ENCODE measurements around the gene SPAG9. TPM values are rescaled to one million over a fixed set of nuclear protein-coding genes. Genes with fewer than 3 reads are reported as not detected.

Gene SPAG9
- total and polyA plus RNA-seq, 3 experiments from 2014 or later: 10.5 to 43.0 (median 40.6) TPM

DNA sequence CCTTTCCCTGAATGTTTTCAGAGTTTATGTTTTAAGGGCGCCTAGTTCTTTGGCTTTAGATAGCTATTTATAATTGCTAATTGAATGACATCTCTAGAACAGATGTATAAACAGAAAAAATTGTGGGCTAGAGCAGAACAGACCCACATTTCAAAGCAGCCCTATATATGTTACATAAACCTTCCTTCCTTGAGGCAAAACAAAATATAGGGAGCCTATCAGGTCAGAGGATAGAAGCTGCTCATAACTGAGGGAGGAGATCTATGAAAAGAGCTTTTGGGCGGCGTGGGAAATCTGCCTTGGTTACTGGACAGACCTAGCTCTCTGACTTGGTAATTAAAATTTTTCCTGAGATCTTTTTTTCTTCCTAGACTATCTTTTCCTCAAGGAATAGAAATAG lies 68.4 kb downstream of the SPAG9 start:
- no peaks in the 10 kb centered on the region for H3K9me3 ChIP-seq (ENCODE audit: low read length)
- no peak for DNase-seq
- ChIA-PET POLR2A (no interaction called here), CTCF (interaction anchor here (0.7 kb wide), 1 partner anchor 68 kb away, joined by 3 read pairs; the partner anchor contains the start of gene SPAG9)
- Mint-ChIP-seq H3K4me3 (no peak overlapping the region), H3K36me3 (peaks cover 0 to 17% (median 5%) of the 10 kb centered on the region in 3 donors), H3K9me3 (no peaks in the 10 kb centered on the region), H3K27me3 (no peaks in the 10 kb centered on the region), H3K4me1 (peaks cover 10 to 24% (median 13%) of the 10 kb centered on the region in 3 donors), H3K27ac (no peak overlapping the region)
- no peaks in the 10 kb centered on the region for H3K4me1 ChIP-seq (ENCODE audit: insufficient read depth, low read length)
- H3K36me3 ChIP-seq (ENCODE audit: insufficient read depth, low read length): no peaks in the 10 kb centered on the region
- no peak overlapping the region for H3K27ac ChIP-seq (ENCODE audit: low read depth, low read length)
- no peaks in the 10 kb centered on the region for H3K27me3 ChIP-seq (ENCODE audit: insufficient read depth, low read length, poor library complexity, severe bottlenecking)
- H3K4me3 ChIP-seq (ENCODE audit: low read length): no peak overlapping the region

DNA sequence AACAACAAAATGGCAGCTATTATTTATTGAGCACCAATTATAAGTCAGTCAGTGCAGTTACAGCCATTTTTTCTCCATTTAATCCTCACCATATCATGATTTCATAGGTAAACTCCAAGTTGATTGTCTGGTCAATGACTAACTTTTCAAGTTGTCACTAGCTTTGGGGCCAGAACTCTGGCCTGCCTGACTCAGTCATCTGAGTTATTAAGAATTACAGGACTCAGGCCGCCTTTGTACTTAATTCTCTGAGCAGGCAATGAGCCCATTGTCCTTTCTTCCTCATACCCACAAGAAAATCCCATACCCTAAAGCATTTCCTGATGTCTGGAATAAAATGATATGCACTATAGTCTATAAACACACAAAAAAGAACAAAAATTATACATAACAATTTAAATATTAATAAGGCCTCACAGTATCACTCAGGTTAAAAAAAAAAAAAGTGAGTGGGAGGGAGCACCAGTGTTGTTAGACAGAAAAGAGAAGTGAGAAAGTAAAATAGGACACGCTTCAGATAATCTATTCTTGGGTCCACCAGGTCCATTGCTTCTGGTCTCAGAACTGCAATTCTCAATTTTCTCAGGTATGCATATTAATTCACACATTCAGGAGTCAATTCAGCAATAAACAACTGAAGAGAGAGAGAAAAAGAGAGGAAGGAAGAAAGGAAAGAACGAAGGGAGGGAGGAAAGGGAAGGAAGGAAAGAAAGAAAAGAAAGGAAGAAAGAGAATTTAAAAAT lies 70.2 kb downstream of the SPAG9 start:
- Mint-ChIP-seq H3K4me1 (peaks cover 3 to 21% (median 6%) of the 10 kb centered on the region in 3 donors), H3K27me3 (no peaks in the 10 kb centered on the region), H3K36me3 (peaks cover 0 to 19% (median 5%) of the 10 kb centered on the region in 3 donors), H3K9me3 (no peaks in the 10 kb centered on the region), H3K27ac (peak overlapping the region in 1 of 8 donors; percentile 2), H3K4me3 (no peak overlapping the region)
- no peaks in the 10 kb centered on the region for H3K9me3 ChIP-seq (ENCODE audit: low read length)
- no peaks in the 10 kb centered on the region for H3K4me1 ChIP-seq (ENCODE audit: insufficient read depth, low read length)
- no peaks in the 10 kb centered on the region for H3K36me3 ChIP-seq (ENCODE audit: insufficient read depth, low read length)
- CTCF ChIA-PET: no interaction called here
- DNase-seq: no peak
- H3K4me3 ChIP-seq (ENCODE audit: low read length): no peak overlapping the region
- POLR2A ChIA-PET: interaction anchor here (0.6 kb wide), 1 partner anchor 29 kb away, joined by 5 read pairs; no protein-coding TSS in a partner anchor
- H3K27me3 ChIP-seq (ENCODE audit: insufficient read depth, low read length, poor library complexity, severe bottlenecking): no peaks in the 10 kb centered on the region
- H3K27ac ChIP-seq (ENCODE audit: low read depth, low read length): no peak overlapping the region

DNA sequence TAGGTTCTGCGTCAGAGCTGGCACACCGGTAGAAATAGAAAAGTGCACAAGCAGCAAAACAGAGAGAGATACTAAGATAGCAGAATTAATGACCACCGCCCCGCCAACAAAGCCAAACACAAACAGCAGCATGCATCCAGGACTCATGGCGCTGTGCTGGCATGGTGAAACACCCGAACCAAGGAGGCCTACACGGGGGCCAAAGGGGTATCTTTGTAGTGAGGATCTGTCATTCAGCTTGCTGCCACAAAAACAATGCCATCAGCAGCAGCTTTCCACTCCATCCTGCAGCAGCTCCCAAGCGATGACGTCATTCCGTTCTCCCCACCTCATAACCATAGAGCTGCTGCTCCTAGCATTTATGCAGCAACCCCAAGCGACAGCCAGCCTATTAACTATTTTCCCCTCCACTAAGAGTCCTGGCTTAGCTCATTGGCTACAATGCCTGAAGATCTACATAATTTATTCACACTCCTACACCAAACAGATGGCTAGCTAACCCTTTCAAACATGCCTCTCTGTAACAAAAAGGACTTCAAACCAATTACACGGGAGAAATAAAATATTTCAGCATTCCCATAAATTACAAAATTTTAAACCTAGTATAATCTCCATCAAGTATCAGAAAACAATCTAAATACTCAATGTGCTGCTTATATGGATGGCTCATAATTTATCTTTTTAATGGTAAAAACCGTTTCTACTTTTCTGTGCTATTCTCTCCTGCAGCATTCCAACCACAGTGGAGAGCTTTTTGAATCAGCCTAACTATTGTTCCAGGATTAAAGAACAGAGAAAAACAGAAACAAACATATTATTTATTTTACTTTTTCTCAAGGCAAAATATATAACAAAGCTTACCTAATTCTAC lies 73.9 kb downstream of the SPAG9 start:
- ChIA-PET POLR2A (interaction anchor here (0.6 kb wide), 1 partner anchor 46 kb away, joined by 3 read pairs; no protein-coding TSS in a partner anchor), CTCF (interaction anchor here (1.5 to 1.6 kb wide), 2 partner anchors 10 to 42 kb away, joined by 3 to 4 read pairs; no protein-coding TSS in a partner anchor)
- Histone ChIP-seq H3K27me3 (ENCODE audit: insufficient read depth, low read length, poor library complexity, severe bottlenecking) (no peaks in the 10 kb centered on the region), H3K4me3 (ENCODE audit: low read length) (no peak overlapping the region), H3K36me3 (ENCODE audit: insufficient read depth, low read length) (no peaks in the 10 kb centered on the region), H3K4me1 (ENCODE audit: insufficient read depth, low read length) (no peaks in the 10 kb centered on the region), H3K27ac (ENCODE audit: low read depth, low read length) (no peak overlapping the region), H3K9me3 (ENCODE audit: low read length) (no peaks in the 10 kb centered on the region)
- Mint-ChIP-seq H3K4me3 (no peak overlapping the region), H3K4me1 (peaks cover 3 to 21% (median 6%) of the 10 kb centered on the region in 3 donors), H3K36me3 (peaks cover 0 to 20% (median 5%) of the 10 kb centered on the region in 3 donors), H3K27ac (no peak overlapping the region), H3K27me3 (no peaks in the 10 kb centered on the region), H3K9me3 (no peaks in the 10 kb centered on the region)
- DNase-seq: no peak

DNA sequence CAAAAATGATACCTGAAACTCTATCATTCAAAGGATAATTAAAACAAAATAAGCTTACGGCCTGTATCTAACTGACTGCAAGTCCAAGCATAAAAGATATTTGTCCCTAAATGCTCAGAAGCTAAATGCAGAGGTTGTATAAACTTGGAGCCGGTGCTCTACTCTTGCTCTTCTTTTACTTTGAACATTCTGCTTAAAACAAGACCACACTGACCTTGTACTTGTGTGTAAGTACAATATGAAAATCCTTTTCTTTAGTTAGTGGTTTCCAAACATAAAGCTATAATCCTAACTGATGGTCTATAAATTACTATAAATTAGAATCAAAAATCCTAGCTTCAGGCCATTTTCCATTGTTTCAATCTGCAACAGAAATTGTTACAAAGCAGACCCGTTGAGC lies 74.6 kb downstream of the SPAG9 start:
- POLR2A ChIA-PET: interaction anchor here (0.6 kb wide), 1 partner anchor 47 kb away, joined by 3 read pairs; no protein-coding TSS in a partner anchor
- Histone ChIP-seq H3K27ac (ENCODE audit: low read depth, low read length) (no peak overlapping the region), H3K27me3 (ENCODE audit: insufficient read depth, low read length, poor library complexity, severe bottlenecking) (no peaks in the 10 kb centered on the region), H3K4me3 (ENCODE audit: low read length) (no peak overlapping the region), H3K4me1 (ENCODE audit: insufficient read depth, low read length) (no peaks in the 10 kb centered on the region), H3K36me3 (ENCODE audit: insufficient read depth, low read length) (no peaks in the 10 kb centered on the region), H3K9me3 (ENCODE audit: low read length) (no peaks in the 10 kb centered on the region)
- H3K27me3 Mint-ChIP-seq: no peaks in the 10 kb centered on the region
- no peak overlapping the region for H3K4me3 Mint-ChIP-seq
- H3K36me3 Mint-ChIP-seq: peaks cover 0 to 22% (median 5%) of the 10 kb centered on the region in 3 donors
- H3K27ac Mint-ChIP-seq: no peak overlapping the region
- DNase-seq: no peak
- peaks cover 3 to 21% (median 6%) of the 10 kb centered on the region in 3 donors for H3K4me1 Mint-ChIP-seq
- CTCF ChIA-PET: interaction anchor here (1.5 to 1.6 kb wide), 2 partner anchors 11 to 41 kb away, joined by 3 to 4 read pairs; no protein-coding TSS in a partner anchor
- no peaks in the 10 kb centered on the region for H3K9me3 Mint-ChIP-seq

DNA sequence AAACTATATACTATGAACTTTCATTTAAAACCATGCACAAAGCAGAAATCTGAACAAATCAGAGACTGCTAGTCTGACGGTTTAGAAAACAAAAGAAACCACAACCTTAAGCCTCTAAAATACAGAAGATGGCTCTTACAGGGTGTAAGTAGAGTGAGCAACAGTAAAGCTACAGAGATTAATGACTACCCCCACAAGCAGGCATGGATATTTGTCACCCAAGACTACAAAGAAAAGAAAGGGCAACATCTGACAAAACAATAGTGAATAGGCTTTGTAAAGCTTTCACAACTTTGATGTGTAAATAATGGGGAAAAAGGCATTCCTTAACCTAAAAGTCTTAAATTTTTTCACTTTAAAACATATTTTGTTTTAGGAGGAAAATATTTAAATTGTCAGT lies 75.0 kb downstream of the SPAG9 start:
- Mint-ChIP-seq H3K36me3 (peaks cover 0 to 23% (median 5%) of the 10 kb centered on the region in 3 donors), H3K27me3 (no peaks in the 10 kb centered on the region), H3K9me3 (no peaks in the 10 kb centered on the region), H3K27ac (no peak overlapping the region), H3K4me1 (peaks cover 3 to 21% (median 6%) of the 10 kb centered on the region in 3 donors), H3K4me3 (no peak overlapping the region)
- H3K4me3 ChIP-seq (ENCODE audit: low read length): no peak overlapping the region
- DNase-seq: no peak
- CTCF ChIA-PET: interaction anchor here (1.5 to 1.6 kb wide), 2 partner anchors 11 to 41 kb away, joined by 3 to 4 read pairs; no protein-coding TSS in a partner anchor
- H3K4me1 ChIP-seq (ENCODE audit: insufficient read depth, low read length): no peaks in the 10 kb centered on the region
- H3K27ac ChIP-seq (ENCODE audit: low read depth, low read length): no peak overlapping the region
- POLR2A ChIA-PET: interaction anchor here (0.6 kb wide), 1 partner anchor 48 kb away, joined by 3 read pairs; no protein-coding TSS in a partner anchor
- H3K36me3 ChIP-seq (ENCODE audit: insufficient read depth, low read length): no peaks in the 10 kb centered on the region
- H3K9me3 ChIP-seq (ENCODE audit: low read length): no peaks in the 10 kb centered on the region
- H3K27me3 ChIP-seq (ENCODE audit: insufficient read depth, low read length, poor library complexity, severe bottlenecking): no peaks in the 10 kb centered on the region

DNA sequence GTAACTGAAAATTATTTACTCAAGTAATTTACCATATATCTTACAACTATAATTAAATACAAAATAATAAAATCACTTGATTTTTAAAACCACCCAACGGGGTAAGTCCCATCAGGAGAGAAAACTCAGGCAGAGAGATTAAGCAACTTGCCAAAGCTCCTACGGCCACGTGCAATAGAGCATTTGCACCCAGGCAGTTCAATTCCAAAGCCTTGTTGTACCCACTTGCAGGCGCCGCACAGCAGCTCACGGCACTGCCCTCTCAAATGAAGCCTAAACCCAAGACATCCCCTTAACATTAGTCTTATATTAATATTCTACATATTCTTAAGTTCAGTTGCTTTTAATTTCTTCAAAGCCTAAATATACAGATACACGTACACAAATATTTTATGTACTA lies 75.7 kb downstream of the SPAG9 start:
- Histone ChIP-seq H3K4me3 (ENCODE audit: low read length) (no peak overlapping the region), H3K4me1 (ENCODE audit: insufficient read depth, low read length) (no peaks in the 10 kb centered on the region), H3K36me3 (ENCODE audit: insufficient read depth, low read length) (no peaks in the 10 kb centered on the region), H3K9me3 (ENCODE audit: low read length) (no peaks in the 10 kb centered on the region), H3K27me3 (ENCODE audit: insufficient read depth, low read length, poor library complexity, severe bottlenecking) (no peaks in the 10 kb centered on the region), H3K27ac (ENCODE audit: low read depth, low read length) (no peak overlapping the region)
- Mint-ChIP-seq H3K27me3 (no peaks in the 10 kb centered on the region), H3K4me1 (peaks cover under 1 to 20% (median 2%) of the 10 kb centered on the region in 3 donors), H3K36me3 (peaks cover 0 to 25% (median 7%) of the 10 kb centered on the region in 3 donors), H3K27ac (no peak overlapping the region), H3K4me3 (no peak overlapping the region), H3K9me3 (no peaks in the 10 kb centered on the region)
- CTCF ChIA-PET: no interaction called here
- DNase-seq: no peak
- POLR2A ChIA-PET: no interaction called here

DNA sequence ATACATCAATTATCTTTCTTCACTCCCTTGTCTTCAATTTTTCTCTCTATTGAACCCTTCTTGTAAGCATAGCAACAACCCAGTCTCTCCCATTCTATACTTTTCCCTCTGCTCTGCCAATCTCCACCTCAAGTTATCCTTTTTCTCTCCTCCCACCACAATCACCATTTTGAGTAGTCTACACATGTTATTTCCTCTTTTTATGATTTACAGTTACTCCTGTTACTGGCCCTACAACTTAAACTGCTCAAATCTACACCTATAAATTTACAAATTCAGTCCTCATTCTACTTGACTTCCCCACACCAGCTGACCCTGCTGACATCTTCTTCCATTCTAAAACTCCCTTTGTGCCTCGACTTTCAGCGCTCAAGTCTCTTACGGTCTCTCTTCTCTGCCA lies 84.6 kb downstream of the SPAG9 start:
- ChIA-PET CTCF (no interaction called here), POLR2A (no interaction called here)
- peaks cover 12 to 20% (median 15%) of the 10 kb centered on the region in 3 donors for H3K4me1 Mint-ChIP-seq
- H3K4me1 ChIP-seq (ENCODE audit: insufficient read depth, low read length): peaks cover 9% of the 10 kb centered on the region
- peaks cover 0 to 41% (median 22%) of the 10 kb centered on the region in 3 donors for H3K36me3 Mint-ChIP-seq
- no peaks in the 10 kb centered on the region for H3K27me3 Mint-ChIP-seq
- H3K9me3 Mint-ChIP-seq: no peaks in the 10 kb centered on the region
- H3K4me3 Mint-ChIP-seq: no peak overlapping the region
- no peaks in the 10 kb centered on the region for H3K27me3 ChIP-seq (ENCODE audit: insufficient read depth, low read length, poor library complexity, severe bottlenecking)
- H3K27ac ChIP-seq (ENCODE audit: low read depth, low read length): no peak overlapping the region
- H3K27ac Mint-ChIP-seq: peak overlapping the region in 4 of 8 donors; percentile 1 to 79 (median 37)
- peaks cover 4% of the 10 kb centered on the region for H3K36me3 ChIP-seq (ENCODE audit: insufficient read depth, low read length)
- no peak for DNase-seq
- H3K4me3 ChIP-seq (ENCODE audit: low read length): no peak overlapping the region
- no peaks in the 10 kb centered on the region for H3K9me3 ChIP-seq (ENCODE audit: low read length)
